ENCODE measurements around the gene HAPLN2.

DNA sequence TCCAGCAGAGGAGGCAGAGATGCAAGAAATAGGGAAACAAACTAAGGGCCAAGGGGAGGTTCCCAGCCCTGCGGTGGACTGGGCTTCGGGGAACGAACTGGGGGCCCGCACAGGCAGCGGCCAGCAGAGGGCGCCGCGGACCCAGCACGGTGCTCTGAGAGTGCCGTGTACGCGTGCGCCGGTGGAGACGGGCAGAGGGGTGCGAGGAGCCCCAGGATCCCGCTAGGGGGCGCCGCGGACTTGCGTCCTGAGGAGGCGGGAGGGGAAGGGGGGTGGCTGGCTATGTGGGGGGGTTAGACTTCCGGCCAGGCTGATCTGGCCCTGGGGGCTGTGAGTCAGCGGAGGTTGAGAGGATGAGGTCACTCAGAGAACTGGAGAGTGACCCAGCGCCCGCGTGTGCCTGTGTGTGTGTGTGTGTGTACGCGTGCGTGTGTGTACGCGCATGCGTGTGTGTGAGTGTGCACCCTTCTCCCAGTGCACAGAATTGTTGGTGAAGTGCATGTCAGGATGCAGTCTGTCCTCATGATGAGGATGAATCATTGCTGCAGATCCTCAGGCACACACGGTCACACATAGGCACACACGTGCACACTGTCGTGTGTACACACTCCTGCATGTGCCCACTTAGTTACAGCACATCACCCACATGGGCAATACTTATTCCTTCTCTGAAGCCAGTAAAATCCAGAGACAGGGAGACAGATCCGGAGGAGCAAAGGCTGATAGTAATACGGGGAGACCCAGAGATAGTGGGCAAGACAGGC lies 41.0 kb downstream of the HAPLN2 start:
- TF ChIP-seq, protein P1, sequence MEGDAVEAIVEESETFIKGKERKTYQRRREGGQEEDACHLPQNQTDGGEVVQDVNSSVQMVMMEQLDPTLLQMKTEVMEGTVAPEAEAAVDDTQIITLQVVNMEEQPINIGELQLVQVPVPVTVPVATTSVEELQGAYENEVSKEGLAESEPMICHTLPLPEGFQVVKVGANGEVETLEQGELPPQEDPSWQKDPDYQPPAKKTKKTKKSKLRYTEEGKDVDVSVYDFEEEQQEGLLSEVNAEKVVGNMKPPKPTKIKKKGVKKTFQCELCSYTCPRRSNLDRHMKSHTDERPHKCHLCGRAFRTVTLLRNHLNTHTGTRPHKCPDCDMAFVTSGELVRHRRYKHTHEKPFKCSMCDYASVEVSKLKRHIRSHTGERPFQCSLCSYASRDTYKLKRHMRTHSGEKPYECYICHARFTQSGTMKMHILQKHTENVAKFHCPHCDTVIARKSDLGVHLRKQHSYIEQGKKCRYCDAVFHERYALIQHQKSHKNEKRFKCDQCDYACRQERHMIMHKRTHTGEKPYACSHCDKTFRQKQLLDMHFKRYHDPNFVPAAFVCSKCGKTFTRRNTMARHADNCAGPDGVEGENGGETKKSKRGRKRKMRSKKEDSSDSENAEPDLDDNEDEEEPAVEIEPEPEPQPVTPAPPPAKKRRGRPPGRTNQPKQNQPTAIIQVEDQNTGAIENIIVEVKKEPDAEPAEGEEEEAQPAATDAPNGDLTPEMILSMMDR (IDR thresholded peaks at IDR 0.05): peak; percentile 95 to 99 (median 97)
- no peak for TF ChIP-seq POLR2A (IDR thresholded peaks at IDR 0.05)

Data from prostate gland (tissue), 2 donors.